Panc1 (cell line): ENCODE results near the gene PIP4K2A. TPM values are rescaled to one million over a fixed set of nuclear protein-coding genes. Genes with fewer than 3 reads are reported as not detected.

Experiments used
- ATAC-seq: fragments of 200-7000 bp; cut with Tn5 transposase; 2 replicates; pipeline ENCODE4 v1.9.1; 2020; ENCODE audit warnings: mild to moderate bottlenecking, moderate library complexity
- BruUV-seq: library from RNA; stranded (reverse); fragments of 400-500 nt; replicated peaks from 2 replicates; lab custom pipeline; 2021; lab: Mats Ljungman, UMichigan
- CTCF ChIA-PET: fragments of 300-600 bp; sonication (Branson Sonifier 250); formaldehyde crosslinking; loops from one replicate; lab custom pipeline; 2022; ENCODE audit warnings: antibody characterized with exemption; lab: Charles Lee
- POLR2A ChIA-PET: fragments of 300-600 bp; sonication (Branson Sonifier 250); formaldehyde crosslinking; loops from one replicate; lab custom pipeline; 2022; ENCODE audit warnings: antibody characterized with exemption; lab: Charles Lee
- DNase-seq: peaks from one replicate; pipeline ENCODE4 v3.0.0-alpha.2; 2010; ENCODE audit warnings: low read depth, low spot score
- H3K27ac ChIP-seq: 2 replicates; pipeline ENCODE4 v1.5.1; 2011; ENCODE audit warnings: mild to moderate bottlenecking, low read length, inconsistent platforms
- H3K27me3 ChIP-seq: fragments of 200-500 bp; sonication (Bioruptor generic); 2 replicates; pipeline ENCODE4 v1.6.0; 2014; ENCODE audit warnings: low read length, inconsistent platforms; ENCODE audit not compliant: control insufficient read depth, insufficient read depth
- H3K36me3 ChIP-seq: fragments of 200-500 bp; sonication (Bioruptor generic); 2 replicates; pipeline ENCODE4 v1.5.1; 2014; ENCODE audit warnings: inconsistent platforms, mild to moderate bottlenecking, low read length, moderate library complexity; ENCODE audit not compliant: control insufficient read depth, insufficient read depth
- H3K4me1 ChIP-seq: 2 replicates; pipeline ENCODE4 v1.5.1; 2011; ENCODE audit warnings: inconsistent platforms, mild to moderate bottlenecking, low read length, moderate library complexity; ENCODE audit not compliant: control insufficient read depth, insufficient read depth
- H3K4me3 ChIP-seq, 2 experiments: 2 replicates each; pipeline ENCODE4 v1.5.1; 2011 to 2012; ENCODE audit warnings: low read depth in 2 of 2, low read length in 2 of 2, mild to moderate bottlenecking in 2 of 2, inconsistent platforms in 1 of 2, moderate library complexity in 1 of 2
- H3K9me3 ChIP-seq: fragments of 200-500 bp; sonication (Bioruptor generic); 2 replicates; pipeline ENCODE4 v1.5.1; 2014; ENCODE audit warnings: low read depth, mild to moderate bottlenecking, inconsistent platforms, low read length, moderate library complexity; ENCODE audit not compliant: control insufficient read depth, insufficient read depth
- POLR2AphosphoS5 ChIP-seq: IDR thresholded peaks from 2 replicates; pipeline ENCODE4 v1.6.1; 2012; ENCODE audit warnings: mild to moderate bottlenecking, low read depth, low read length, moderate library complexity
- SIN3A ChIP-seq: IDR thresholded peaks from 2 replicates; pipeline ENCODE4 v1.6.1; 2012; ENCODE audit warnings: low read depth, mild to moderate bottlenecking, low read length, moderate library complexity, borderline replicate concordance; ENCODE audit not compliant: insufficient read depth
- TCF7L2 ChIP-seq: IDR thresholded peaks from 2 replicates; pipeline ENCODE4 v1.6.1; 2011; ENCODE audit warnings: mild to moderate bottlenecking, low read depth, low read length, inconsistent platforms
- in situ Hi-C: cut with HindIII; loops from 2 replicates; pipeline ENCODE4 v1.10.0; 2016; ENCODE audit warnings: low sequenced_read_pairs, low pct_unique_long_range_greater_than_20kb
- intact Hi-C: fragments of 100-400 bp; cut with micrococcal nuclease; formaldehyde crosslinking; loops from one replicate; pipeline ENCODE4 v1.10.0; 2022; ENCODE audit not compliant: unreplicated experiment
- total RNA-seq: library from RNA; stranded (reverse); gene quantifications from one replicate; pipeline ENCODE4 v1.2.1, GENCODE V29; 2021; ENCODE audit not compliant: unreplicated experiment
- TF ChIP-seq, protein P1 (sequence below), 2 experiments: IDR thresholded peaks; 2 replicates each; pipeline ENCODE4 v1.6.1; 2011 to 2012; ENCODE audit warnings: low read depth in 2 of 2, control low read depth in 1 of 2, low read length in 1 of 2, mild to moderate bottlenecking in 1 of 2, moderate library complexity in 1 of 2; ENCODE audit not compliant: insufficient read depth in 1 of 2
- TF ChIP-seq, protein P2 (sequence below): fragments of 450-650 bp; IDR thresholded peaks from 2 replicates; pipeline ENCODE4 v1.5.1; 2017; ENCODE audit warnings: mild to moderate bottlenecking

The PIP4K2A gene
- total RNA-seq, 1 experiment from 2014 or later: 25.2 TPM

DNA sequence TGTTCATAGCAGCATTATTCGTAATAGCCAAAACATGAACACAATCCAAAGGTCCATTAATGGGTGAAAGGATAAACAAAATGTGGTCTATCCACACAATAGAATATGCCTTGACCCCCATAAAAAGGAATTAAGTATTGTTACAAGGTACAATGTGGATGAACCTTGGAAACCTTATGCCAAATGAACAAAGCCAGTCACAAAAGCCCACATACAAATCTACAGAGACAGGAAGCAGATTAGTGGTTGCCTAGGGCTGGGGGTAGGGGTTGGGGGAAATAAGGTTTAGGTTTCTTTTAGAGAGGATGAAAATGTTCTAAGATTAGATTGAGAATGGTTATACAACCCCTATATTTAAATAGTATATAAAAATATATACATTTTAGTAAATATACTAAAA lies 34.8 kb downstream of the PIP4K2A start:
- no TSS peak for BruUV-seq
- ChIA-PET CTCF (no interaction called here), POLR2A (no interaction called here)
- no peaks in the 10 kb centered on the region for H3K27me3 ChIP-seq
- intact Hi-C loops: no loop called here
- TF ChIP-seq, protein P1, sequence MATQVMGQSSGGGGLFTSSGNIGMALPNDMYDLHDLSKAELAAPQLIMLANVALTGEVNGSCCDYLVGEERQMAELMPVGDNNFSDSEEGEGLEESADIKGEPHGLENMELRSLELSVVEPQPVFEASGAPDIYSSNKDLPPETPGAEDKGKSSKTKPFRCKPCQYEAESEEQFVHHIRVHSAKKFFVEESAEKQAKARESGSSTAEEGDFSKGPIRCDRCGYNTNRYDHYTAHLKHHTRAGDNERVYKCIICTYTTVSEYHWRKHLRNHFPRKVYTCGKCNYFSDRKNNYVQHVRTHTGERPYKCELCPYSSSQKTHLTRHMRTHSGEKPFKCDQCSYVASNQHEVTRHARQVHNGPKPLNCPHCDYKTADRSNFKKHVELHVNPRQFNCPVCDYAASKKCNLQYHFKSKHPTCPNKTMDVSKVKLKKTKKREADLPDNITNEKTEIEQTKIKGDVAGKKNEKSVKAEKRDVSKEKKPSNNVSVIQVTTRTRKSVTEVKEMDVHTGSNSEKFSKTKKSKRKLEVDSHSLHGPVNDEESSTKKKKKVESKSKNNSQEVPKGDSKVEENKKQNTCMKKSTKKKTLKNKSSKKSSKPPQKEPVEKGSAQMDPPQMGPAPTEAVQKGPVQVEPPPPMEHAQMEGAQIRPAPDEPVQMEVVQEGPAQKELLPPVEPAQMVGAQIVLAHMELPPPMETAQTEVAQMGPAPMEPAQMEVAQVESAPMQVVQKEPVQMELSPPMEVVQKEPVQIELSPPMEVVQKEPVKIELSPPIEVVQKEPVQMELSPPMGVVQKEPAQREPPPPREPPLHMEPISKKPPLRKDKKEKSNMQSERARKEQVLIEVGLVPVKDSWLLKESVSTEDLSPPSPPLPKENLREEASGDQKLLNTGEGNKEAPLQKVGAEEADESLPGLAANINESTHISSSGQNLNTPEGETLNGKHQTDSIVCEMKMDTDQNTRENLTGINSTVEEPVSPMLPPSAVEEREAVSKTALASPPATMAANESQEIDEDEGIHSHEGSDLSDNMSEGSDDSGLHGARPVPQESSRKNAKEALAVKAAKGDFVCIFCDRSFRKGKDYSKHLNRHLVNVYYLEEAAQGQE (IDR thresholded peaks at IDR 0.05; ENCODE audit: insufficient read depth in 1 of 2, low read depth in 2 of 2, low read length in 1 of 2): no peak
- TF ChIP-seq TCF7L2 (no peak), POLR2AphosphoS5 (no peak), SIN3A (no peak)
- TF ChIP-seq, protein P2, sequence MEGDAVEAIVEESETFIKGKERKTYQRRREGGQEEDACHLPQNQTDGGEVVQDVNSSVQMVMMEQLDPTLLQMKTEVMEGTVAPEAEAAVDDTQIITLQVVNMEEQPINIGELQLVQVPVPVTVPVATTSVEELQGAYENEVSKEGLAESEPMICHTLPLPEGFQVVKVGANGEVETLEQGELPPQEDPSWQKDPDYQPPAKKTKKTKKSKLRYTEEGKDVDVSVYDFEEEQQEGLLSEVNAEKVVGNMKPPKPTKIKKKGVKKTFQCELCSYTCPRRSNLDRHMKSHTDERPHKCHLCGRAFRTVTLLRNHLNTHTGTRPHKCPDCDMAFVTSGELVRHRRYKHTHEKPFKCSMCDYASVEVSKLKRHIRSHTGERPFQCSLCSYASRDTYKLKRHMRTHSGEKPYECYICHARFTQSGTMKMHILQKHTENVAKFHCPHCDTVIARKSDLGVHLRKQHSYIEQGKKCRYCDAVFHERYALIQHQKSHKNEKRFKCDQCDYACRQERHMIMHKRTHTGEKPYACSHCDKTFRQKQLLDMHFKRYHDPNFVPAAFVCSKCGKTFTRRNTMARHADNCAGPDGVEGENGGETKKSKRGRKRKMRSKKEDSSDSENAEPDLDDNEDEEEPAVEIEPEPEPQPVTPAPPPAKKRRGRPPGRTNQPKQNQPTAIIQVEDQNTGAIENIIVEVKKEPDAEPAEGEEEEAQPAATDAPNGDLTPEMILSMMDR: no peak
- no peak overlapping the region for H3K4me3 ChIP-seq
- H3K9me3 ChIP-seq: no peaks in the 10 kb centered on the region
- ATAC-seq: no peak
- no peak for DNase-seq
- no peak overlapping the region for H3K27ac ChIP-seq
- no peaks in the 10 kb centered on the region for H3K36me3 ChIP-seq
- peaks cover 39% of the 10 kb centered on the region for H3K4me1 ChIP-seq
- in situ Hi-C loops: no loop called here

DNA sequence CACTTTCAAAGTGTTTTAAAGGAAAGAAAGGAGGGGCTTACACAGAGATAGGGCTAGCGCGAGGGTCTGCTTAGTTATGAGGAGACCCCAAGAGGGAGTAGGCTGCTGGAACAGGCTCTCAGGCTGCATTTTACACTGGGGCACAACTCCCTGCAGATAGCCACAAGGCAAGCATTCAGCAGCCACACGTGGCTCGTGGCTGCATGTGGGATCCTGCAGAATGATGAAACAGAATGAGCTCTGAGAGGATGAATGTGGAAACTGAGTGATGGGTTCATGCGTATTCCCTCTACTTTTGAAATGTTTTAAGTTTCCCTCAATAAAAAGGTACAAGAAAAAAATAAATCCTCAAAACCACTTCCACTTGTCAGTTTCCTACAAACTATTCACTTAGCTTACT lies 37.0 kb downstream of the PIP4K2A start:
- intact Hi-C loops (no loop called here), in situ Hi-C loops (no loop called here)
- TF ChIP-seq POLR2AphosphoS5 (no peak), TCF7L2 (no peak), SIN3A (no peak)
- TF ChIP-seq, protein P1 (IDR thresholded peaks at IDR 0.05; ENCODE audit: insufficient read depth in 1 of 2, low read depth in 2 of 2, low read length in 1 of 2): no peak
- TF ChIP-seq, protein P2: no peak
- ATAC-seq (no peak), DNase-seq (no peak)
- POLR2A ChIA-PET: interaction anchor here (0.9 kb wide), 1 partner anchor 24 kb away, joined by 3 read pairs; no protein-coding TSS in a partner anchor
- Histone ChIP-seq H3K27ac (no peak overlapping the region), H3K36me3 (no peaks in the 10 kb centered on the region), H3K4me1 (peaks cover 29% of the 10 kb centered on the region), H3K4me3 (no peak overlapping the region), H3K27me3 (no peaks in the 10 kb centered on the region), H3K9me3 (no peaks in the 10 kb centered on the region)
- BruUV-seq: no TSS peak
- CTCF ChIA-PET: no interaction called here
